Adrenal gland (tissue), 5 donors: ENCODE measurements around the gene SYNDIG1.

Source experiments
- POLR2A ChIP-seq, 2 donors: fragments of 450-650 bp; IDR thresholded peaks; one replicate each; pipeline ENCODE4 v1.6.1; 2017; ENCODE audit warnings: antibody characterized with exemption in 2 of 2, mild to moderate bottlenecking in 2 of 2, moderate library complexity in 1 of 2
- TF ChIP-seq, protein P1 (sequence below), 6 experiments: fragments of 450-650 bp in 4 of 6; fragments of 200-600 bp in 2 of 6; sonication (generic) in 1 of 6; IDR thresholded peaks; 1 replicate in 5 of 6; 2 replicates in 1 of 6; pipeline versions ENCODE4 v1.5.1 to v1.8.0; 2016 to 2021; ENCODE audit warnings: antibody characterized with exemption in 6 of 6, mild to moderate bottlenecking in 2 of 6, moderate library complexity in 1 of 6
- donor health status: DM: no; HTN: no; CAD: no.

- TF ChIP-seq POLR2A (IDR thresholded peaks at IDR 0.05), result no peak
- TF ChIP-seq, protein P1, sequence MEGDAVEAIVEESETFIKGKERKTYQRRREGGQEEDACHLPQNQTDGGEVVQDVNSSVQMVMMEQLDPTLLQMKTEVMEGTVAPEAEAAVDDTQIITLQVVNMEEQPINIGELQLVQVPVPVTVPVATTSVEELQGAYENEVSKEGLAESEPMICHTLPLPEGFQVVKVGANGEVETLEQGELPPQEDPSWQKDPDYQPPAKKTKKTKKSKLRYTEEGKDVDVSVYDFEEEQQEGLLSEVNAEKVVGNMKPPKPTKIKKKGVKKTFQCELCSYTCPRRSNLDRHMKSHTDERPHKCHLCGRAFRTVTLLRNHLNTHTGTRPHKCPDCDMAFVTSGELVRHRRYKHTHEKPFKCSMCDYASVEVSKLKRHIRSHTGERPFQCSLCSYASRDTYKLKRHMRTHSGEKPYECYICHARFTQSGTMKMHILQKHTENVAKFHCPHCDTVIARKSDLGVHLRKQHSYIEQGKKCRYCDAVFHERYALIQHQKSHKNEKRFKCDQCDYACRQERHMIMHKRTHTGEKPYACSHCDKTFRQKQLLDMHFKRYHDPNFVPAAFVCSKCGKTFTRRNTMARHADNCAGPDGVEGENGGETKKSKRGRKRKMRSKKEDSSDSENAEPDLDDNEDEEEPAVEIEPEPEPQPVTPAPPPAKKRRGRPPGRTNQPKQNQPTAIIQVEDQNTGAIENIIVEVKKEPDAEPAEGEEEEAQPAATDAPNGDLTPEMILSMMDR (IDR thresholded peaks at IDR 0.05), result no peak
Measured at GRCh38 chr20:24667689-24668383, 198.4 kb downstream of the SYNDIG1 start.
